ENCODE results near the gene GABRB3. TPM values are rescaled to one million over a fixed set of nuclear protein-coding genes. Genes with fewer than 3 reads are reported as not detected.

The GABRB3 gene
- total RNA-seq, 1 donor from 2014 or later, result 8.3 TPM

GRCh38 chr15:26561130-26561529 is 211.7 kb downstream of the GABRB3 start:
- no peak for DNase-seq (ENCODE audit: low spot score)

GRCh38 chr15:26555898-26556297 is 217.0 kb downstream of the GABRB3 start:
- DNase-seq (ENCODE audit: low spot score), result no peak

DNA sequence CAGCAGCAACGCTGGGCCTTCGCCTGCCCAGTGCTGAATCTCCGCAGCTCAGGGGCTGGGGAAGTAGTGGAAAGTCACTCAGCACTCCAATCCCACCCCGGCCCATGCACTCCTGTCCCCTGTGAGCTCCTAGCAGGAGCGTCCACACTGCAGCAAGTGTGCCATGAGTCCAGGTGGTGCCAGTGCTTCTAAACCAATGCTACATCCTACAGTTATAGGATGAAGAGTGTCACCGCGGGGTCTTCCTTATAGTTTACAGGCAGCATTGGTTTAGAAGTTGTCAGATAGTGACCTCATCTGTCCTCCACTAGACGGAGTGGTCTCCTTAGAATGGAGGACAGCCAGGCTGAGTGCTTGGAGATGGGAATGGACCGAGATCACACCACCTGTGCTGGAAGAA is 221.4 kb downstream of the GABRB3 start:
- no peak for DNase-seq (ENCODE audit: low spot score)

DNA sequence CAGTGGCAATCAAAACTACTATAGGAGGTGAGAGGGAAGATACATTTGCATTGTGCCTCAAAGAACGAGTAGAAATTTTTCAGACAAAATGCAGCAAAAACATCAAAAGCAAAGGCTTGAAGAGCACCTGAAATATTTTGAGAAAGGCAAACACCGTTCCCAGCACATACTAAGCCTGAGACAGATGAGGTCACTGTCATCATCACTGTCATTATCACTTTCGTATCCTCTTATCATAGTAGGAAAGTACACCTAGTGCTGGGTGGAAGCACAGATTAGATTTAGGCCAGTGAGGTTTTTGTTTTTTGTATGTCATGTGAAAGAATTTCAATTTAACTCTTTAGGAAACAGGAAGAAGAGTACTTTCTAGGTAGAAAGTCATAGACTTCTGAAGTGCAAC is 222.0 kb downstream of the GABRB3 start:
- no peak for DNase-seq (ENCODE audit: low spot score)

- no peak for DNase-seq (ENCODE audit: low spot score)
Observed at GRCh38 chr15:26537663-26538062, 235.2 kb downstream of the GABRB3 start.

DNA sequence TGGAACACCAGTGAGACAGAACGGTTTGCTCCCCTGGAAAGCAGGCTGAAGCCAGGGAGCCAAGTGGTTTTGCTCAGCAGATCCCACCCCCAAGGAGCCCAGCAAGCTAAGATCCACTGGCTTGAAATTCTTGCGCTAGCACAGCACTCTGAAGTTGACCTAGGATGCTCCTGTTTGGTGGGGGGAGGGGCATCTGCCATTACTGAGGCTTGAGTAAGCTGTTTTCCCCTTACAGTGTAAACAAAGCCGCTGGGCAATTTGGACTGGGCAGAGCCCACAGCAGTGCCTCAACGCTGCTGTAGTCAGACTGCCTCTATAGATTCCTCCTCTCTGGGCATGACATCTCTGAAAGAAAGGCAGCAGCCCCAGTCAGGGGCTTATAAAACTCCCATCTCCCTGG is 241.4 kb downstream of the GABRB3 start:
- no peak for DNase-seq (ENCODE audit: low spot score)

DNA sequence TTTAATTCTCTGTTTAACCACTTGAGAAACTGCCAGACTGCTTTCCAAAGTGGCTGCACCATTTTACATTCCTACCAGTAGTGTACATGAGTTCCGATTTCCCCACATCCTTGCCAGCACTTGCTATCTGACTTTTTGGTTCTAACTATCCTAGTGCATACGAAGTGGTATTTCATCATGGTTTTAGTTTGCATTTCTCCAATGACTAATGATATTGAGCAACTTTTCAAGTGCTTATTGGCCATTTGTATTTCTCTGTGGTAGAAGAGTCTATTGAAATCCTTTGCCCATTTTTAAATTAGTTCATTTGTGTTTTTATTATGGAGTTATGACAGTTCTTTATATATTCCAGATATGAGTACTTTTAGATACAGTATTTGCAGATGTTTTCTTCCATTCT is 247.8 kb downstream of the GABRB3 start:
- no peak for DNase-seq (ENCODE audit: low spot score)

DNA sequence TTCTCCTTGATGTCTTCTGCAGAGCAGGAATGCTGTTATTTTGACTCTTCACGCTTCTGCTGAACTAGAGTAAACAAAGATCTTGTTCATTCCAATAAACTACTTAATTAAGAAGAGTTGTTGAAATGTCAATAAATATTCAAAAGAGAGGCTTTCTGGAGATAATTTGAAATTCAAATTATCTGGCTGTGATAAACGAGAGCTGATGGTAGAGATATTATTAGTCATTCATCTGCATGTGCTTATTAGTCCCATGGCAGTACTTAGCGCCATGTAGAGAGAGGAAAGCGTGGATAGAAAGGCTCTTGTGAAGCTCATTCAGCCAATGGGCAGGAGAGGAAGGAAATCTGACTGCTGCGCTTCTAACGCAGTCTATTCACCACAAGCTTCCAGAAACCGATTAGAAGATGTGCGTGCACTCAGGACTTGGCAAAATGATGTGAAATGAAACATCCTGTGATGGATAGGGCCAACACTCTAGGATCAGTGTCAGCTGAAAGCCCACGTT is 251.1 kb downstream of the GABRB3 start:
- DNase-seq (ENCODE audit: low spot score), result no peak

- DNase-seq (ENCODE audit: low spot score), result no peak
Observed at GRCh38 chr15:26521130-26521529, 251.7 kb downstream of the GABRB3 start.

GRCh38 chr15:26518885-26519284 is 254.0 kb downstream of the GABRB3 start:
- DNase-seq (ENCODE audit: low spot score), result no peak

DNA sequence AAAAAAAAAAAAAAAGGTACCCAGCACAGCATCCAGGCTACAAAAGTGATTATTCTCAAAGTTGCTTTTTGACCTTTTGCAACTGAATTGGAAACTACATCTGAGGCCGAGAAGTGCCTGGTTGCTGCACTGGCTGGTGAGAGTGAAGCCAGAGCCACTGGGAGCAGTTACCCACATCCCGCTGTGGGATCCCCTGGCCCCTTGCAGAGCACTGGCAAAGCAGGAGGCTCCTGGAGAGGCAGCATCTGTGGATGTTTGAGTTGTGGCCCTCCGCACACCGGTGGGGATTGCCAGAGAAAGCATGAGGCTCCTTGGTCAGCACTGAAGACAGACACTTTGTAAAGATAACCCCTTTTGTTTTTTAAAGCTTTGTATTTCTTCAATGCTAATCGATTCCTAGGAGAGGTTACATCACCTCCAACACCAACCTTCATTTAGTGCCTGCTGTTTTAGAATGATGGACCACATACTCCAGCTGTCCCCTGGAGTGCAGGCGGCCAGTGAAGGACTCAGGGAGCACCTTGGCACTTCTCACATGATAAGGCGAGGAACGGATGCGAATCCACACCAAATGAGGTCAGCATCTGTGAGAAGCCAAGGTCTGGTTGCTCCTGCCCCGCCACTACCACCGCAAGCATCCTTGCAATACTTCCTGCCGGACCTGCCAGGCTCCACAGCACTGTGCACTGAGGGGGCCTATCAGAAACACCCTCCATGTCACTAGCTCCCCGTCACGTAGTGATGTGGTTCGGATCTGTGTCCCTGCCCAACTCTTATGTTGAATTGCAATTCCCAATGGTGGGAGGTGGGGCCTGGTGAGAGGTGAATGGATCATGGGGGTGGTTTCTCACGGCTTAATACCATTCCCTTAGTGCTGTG is 256.5 kb downstream of the GABRB3 start:
- DNase-seq (ENCODE audit: low spot score), result no peak

GRCh38 chr15:26504009-26504408 is 268.9 kb downstream of the GABRB3 start:
- DNase-seq (ENCODE audit: low spot score), result no peak

Other genes with a start within 250 kb of the GABRB3 start
- gene GABRA5, start 94.0 kb upstream of the GABRB3 start, total RNA-seq, result not detected
- gene GABRG3, start 198.1 kb upstream of the GABRB3 start, total RNA-seq, result 1.6 TPM